Measurements from ENCODE around the gene EXOSC3.

DNA sequence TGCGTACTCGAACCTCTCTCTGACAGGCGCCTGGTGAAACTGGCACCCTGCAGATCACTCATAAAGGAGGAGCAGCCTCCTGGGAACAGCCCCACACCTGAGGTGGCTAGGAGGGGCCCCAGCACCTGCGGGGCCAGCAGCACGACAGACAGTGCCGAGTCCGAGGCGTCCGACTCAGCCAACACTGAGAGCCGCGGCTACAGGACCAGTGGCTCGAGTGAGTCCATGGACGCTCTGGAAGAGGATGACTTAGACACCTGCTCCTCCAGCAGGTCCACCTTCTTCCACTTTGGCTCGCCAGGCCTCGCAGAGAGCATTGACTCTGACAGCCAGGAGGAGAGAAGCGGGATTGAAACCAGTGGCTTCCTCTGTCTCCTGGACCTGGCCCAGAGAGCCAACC is 44.7 kb downstream of the EXOSC3 start:
- no peak for TF ChIP-seq EP300 (IDR thresholded peaks at IDR 0.05)
- TF ChIP-seq CTCF (IDR thresholded peaks at IDR 0.05) = no peak
